Mesendoderm (in vitro differentiated cells): ENCODE results near the gene CTDSPL2.
A peak's percentile ranks its signal among the peaks of the same experiment; 100 is the strongest.
"Not testable (repeated sequence)": the region's sequence is repeated elsewhere in the genome, so short reads cannot be mapped to it uniquely, and the experiment has no call there.

Source experiments
- DNase-seq: peaks from one replicate; pipeline ENCODE4 v3.0.0; 2013
- H2AK5ac ChIP-seq: 2 replicates; pipeline ENCODE4 v1.6.1; 2013; ENCODE audit warnings: low read length, inconsistent platforms
- H2BK120ac ChIP-seq: 2 replicates; pipeline ENCODE4 v1.6.1; 2013; ENCODE audit warnings: low read depth, mild to moderate bottlenecking, low read length, moderate library complexity, mixed read lengths
- H2BK15ac ChIP-seq: replicated peaks from 2 replicates; pipeline ENCODE4 v1.6.1; 2013; ENCODE audit warnings: low read depth, mild to moderate bottlenecking, moderate library complexity
- H2BK5ac ChIP-seq: 2 replicates; pipeline ENCODE4 v1.6.1; 2013; ENCODE audit warnings: low read length, inconsistent platforms
- H3K18ac ChIP-seq: 2 replicates; pipeline ENCODE4 v1.6.1; 2013; ENCODE audit warnings: mild to moderate bottlenecking, low read length, mixed read lengths
- H3K23ac ChIP-seq: one replicate; pipeline ENCODE4 v1.6.1; 2013; ENCODE audit warnings: low read length
- H3K27ac ChIP-seq: 2 replicates; pipeline ENCODE4 v1.5.1; 2013; ENCODE audit warnings: low read depth, mild to moderate bottlenecking, inconsistent platforms, low read length, moderate library complexity
- H3K27me3 ChIP-seq: 2 replicates; pipeline ENCODE4 v1.6.1; 2013; ENCODE audit warnings: low read length, control low read depth, mild to moderate bottlenecking, inconsistent platforms; ENCODE audit not compliant: insufficient read depth, poor library complexity
- H3K36me3 ChIP-seq: 2 replicates; pipeline ENCODE4 v1.6.1; 2013; ENCODE audit warnings: low read length, inconsistent platforms; ENCODE audit not compliant: control insufficient read depth, insufficient read depth
- H3K4ac ChIP-seq: one replicate; pipeline ENCODE4 v1.6.1; 2013; ENCODE audit warnings: low read depth, mild to moderate bottlenecking, low read length, moderate library complexity
- H3K4me1 ChIP-seq: 2 replicates; pipeline ENCODE4 v1.6.1; 2013; ENCODE audit warnings: low read depth, low read length, inconsistent platforms; ENCODE audit not compliant: control insufficient read depth
- H3K4me2 ChIP-seq: 2 replicates; pipeline ENCODE4 v1.6.1; 2013; ENCODE audit warnings: low read length
- H3K4me3 ChIP-seq: 2 replicates; pipeline ENCODE4 v1.5.1; 2013; ENCODE audit warnings: mild to moderate bottlenecking, low read length
- H3K56ac ChIP-seq: one replicate; pipeline ENCODE4 v1.6.1; 2013; ENCODE audit warnings: low read length
- H3K79me1 ChIP-seq: 2 replicates; pipeline ENCODE4 v1.6.1; 2013; ENCODE audit warnings: low read length, inconsistent platforms
- H3K79me2 ChIP-seq: 2 replicates; pipeline ENCODE4 v1.6.1; 2013; ENCODE audit warnings: mild to moderate bottlenecking, low read length; ENCODE audit not compliant: control insufficient read depth, insufficient read depth
- H3K9ac ChIP-seq: 2 replicates; pipeline ENCODE4 v1.6.1; 2013; ENCODE audit warnings: low read length, inconsistent platforms
- H4K5ac ChIP-seq: one replicate; pipeline ENCODE4 v1.6.1; 2013; ENCODE audit warnings: low read length
- H4K8ac ChIP-seq: one replicate; pipeline ENCODE4 v1.6.1; 2013; ENCODE audit warnings: low read depth, mild to moderate bottlenecking, control low read depth, low read length, moderate library complexity
- WGBS: extraction: QIAGEN DNeasy Blood & Tissue Kit; methylation state at CpG from one replicate; pipeline ENCODE4 v1.1.7; 2013; ENCODE audit warnings: low lambda C conversion rate, missing lambda C conversion rate; ENCODE audit not compliant: insufficient coverage; ENCODE audit errors: extremely low coverage; 5-methylcytosine and 5-hydroxymethylcytosine counted together

CTDSPL2 gene

GRCh38 chr15:44441095-44441501 is 13.7 kb downstream of the CTDSPL2 start:
- Histone ChIP-seq H3K79me2 (peaks cover 74% of the 10 kb centered on the region), H3K27me3 (no peaks in the 10 kb centered on the region), H4K5ac (no peak overlapping the region), H2BK120ac (no peak overlapping the region), H3K18ac (no peak overlapping the region), H4K8ac (no peak overlapping the region), H2BK5ac (no peak overlapping the region), H2AK5ac (no peak overlapping the region), H3K4me3 (no peak overlapping the region), H3K36me3 (no peaks in the 10 kb centered on the region), H3K4me1 (peaks cover 9% of the 10 kb centered on the region), H2BK15ac (no peak overlapping the region), H3K4me2 (no peak overlapping the region), H3K56ac (peak overlapping the region; percentile 40), H3K23ac (no peak overlapping the region), H3K79me1 (peaks cover 5% of the 10 kb centered on the region), H3K27ac (peak overlapping the region; percentile 19), H3K4ac (no peak overlapping the region), H3K9ac (peak overlapping the region; percentile 36)
- DNase-seq = peak; percentile 78
- no CpG with 5 or more reads among the region's 5 CpGs for WGBS

DNA sequence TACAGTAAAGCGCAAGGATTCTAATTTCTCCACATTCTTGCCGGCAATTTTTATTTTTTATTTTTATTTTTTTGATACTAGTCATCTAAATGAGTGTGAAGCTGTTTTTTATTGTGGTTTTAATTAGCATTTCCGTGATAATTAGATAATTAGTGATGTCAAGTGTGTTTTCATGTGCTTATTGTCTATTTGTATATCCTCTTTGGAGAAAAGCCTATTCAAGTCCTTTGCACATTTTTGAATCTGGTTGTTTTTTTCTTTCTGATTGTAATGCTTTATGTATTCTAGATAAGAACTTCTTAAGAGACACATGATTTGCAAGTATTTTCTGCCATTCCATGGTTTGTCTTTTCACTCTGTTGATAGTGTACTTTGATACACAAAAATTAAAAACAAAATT is 16.1 kb downstream of the CTDSPL2 start:
- Histone ChIP-seq H3K23ac (no peak overlapping the region), H3K4me2 (no peak overlapping the region), H3K56ac (no peak overlapping the region), H2BK15ac (no peak overlapping the region), H3K4ac (no peak overlapping the region), H3K4me1 (peaks cover 9% of the 10 kb centered on the region), H3K27me3 (no peaks in the 10 kb centered on the region), H4K8ac (no peak overlapping the region), H4K5ac (no peak overlapping the region), H2BK5ac (no peak overlapping the region), H3K79me2 (peaks cover 73% of the 10 kb centered on the region), H3K27ac (no peak overlapping the region), H3K79me1 (peaks cover 14% of the 10 kb centered on the region), H2AK5ac (no peak overlapping the region), H3K36me3 (no peaks in the 10 kb centered on the region), H3K4me3 (no peak overlapping the region), H2BK120ac (no peak overlapping the region), H3K9ac (no peak overlapping the region), H3K18ac (no peak overlapping the region)
- WGBS = no CpG with 5 or more reads among the region's 3 CpGs
- DNase-seq = no peak

DNA sequence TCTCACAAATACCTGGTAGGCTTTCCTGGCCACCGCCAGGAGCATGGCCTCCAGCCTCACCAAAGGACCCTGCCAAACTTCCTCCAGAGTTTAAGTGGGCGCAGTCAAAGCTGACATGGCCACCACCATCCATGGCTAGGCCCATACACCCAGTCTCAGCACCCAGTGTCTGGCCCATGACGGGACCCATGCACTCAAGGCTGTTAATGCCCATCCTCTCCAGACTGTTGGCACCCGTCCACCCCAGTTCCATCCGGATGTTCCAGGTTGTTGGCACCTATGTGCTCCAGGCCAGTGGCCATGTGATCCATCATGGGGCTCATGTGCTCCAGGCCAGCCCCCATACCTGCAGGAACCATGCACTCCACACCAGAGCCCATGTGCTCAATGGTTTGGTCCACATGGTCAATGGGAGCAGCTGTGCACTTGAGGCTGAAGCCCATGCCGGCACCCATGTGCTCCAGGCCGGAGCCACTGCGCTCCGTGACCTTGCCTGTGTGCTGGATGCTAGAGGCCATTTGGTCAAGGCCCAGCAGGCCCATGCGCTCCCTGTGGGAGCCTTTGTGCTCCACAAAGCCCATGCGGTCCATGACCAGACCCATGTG is 20.4 kb downstream of the CTDSPL2 start:
- no CpG with 5 or more reads among the region's 11 CpGs for WGBS
- Histone ChIP-seq H3K9ac (no peak overlapping the region), H3K36me3 (no peaks in the 10 kb centered on the region), H2BK120ac (no peak overlapping the region), H4K5ac (no peak overlapping the region), H3K4ac (no peak overlapping the region), H3K18ac (no peak overlapping the region), H4K8ac (no peak overlapping the region), H2BK5ac (no peak overlapping the region), H3K4me3 (no peak overlapping the region), H3K79me2 (peaks cover 58% of the 10 kb centered on the region), H3K79me1 (peaks cover 16% of the 10 kb centered on the region), H3K56ac (no peak overlapping the region), H2AK5ac (no peak overlapping the region), H3K4me1 (no peaks in the 10 kb centered on the region), H3K27me3 (no peaks in the 10 kb centered on the region), H3K23ac (peak overlapping the region; percentile 9), H3K27ac (no peak overlapping the region), H2BK15ac (no peak overlapping the region), H3K4me2 (no peak overlapping the region)
- no peak for DNase-seq

GRCh38 chr15:44450172-44450571 is 22.7 kb downstream of the CTDSPL2 start:
- Histone ChIP-seq H2BK5ac (no peak overlapping the region), H3K4me3 (no peak overlapping the region), H3K27me3 (no peaks in the 10 kb centered on the region), H3K23ac (no peak overlapping the region), H4K5ac (no peak overlapping the region), H3K79me2 (peaks cover 45% of the 10 kb centered on the region), H3K4ac (no peak overlapping the region), H3K79me1 (peaks cover 13% of the 10 kb centered on the region), H3K9ac (no peak overlapping the region), H2BK120ac (no peak overlapping the region), H3K36me3 (no peaks in the 10 kb centered on the region), H2AK5ac (no peak overlapping the region), H2BK15ac (no peak overlapping the region), H4K8ac (no peak overlapping the region), H3K56ac (no peak overlapping the region), H3K4me2 (no peak overlapping the region), H3K18ac (no peak overlapping the region), H3K4me1 (no peaks in the 10 kb centered on the region), H3K27ac (no peak overlapping the region)
- WGBS = no CpG with 5 or more reads among the region's 1 CpG
- no peak for DNase-seq

DNA sequence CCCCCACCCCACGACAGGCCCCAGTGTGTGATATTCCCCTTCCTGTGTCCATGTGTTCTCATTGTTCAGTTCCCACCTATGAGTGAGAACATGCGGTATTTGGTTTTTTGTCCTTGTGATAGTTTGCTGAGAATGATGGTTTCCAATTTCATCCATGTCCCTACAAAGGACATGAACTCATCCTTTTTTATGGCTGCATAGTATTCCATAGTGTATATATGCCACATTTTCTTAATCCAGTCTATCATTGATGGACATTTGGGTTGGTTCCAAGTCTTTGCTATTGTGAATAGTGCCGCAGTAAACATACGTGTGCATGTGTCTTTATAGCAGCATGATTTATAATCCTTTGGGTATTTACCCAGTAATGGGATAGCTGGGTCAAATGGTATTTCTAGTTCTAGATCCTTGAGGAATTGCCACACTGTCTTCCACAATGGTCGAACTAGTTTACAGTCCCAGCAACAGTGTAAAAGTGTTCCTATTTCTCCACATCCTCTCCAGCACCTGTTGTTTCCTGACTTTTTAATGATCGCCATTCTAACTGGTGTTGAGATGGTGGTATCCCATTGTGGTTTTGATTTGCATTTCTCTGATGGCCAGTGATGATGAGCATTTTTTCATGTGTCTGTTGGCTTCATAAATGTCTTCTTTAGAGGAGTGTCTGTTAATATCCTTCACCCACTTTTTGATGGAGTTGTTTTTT is 26.3 kb downstream of the CTDSPL2 start:
- WGBS = no CpG with 5 or more reads among the region's 6 CpGs
- H3K79me2 ChIP-seq = peaks cover 33% of the 10 kb centered on the region
- not testable (repeated sequence) for H3K56ac ChIP-seq, H3K36me3 ChIP-seq, H2BK120ac ChIP-seq, H4K8ac ChIP-seq, H3K79me1 ChIP-seq, H2AK5ac ChIP-seq, H3K4ac ChIP-seq, H2BK5ac ChIP-seq, H4K5ac ChIP-seq, H3K4me2 ChIP-seq, H2BK15ac ChIP-seq, H3K9ac ChIP-seq, H3K4me1 ChIP-seq, DNase-seq, H3K23ac ChIP-seq, H3K18ac ChIP-seq, H3K27ac ChIP-seq, H3K27me3 ChIP-seq, H3K4me3 ChIP-seq
